Measurements from ENCODE around the gene B3GNT8.
"Not testable (repeated sequence)": the region's sequence is repeated elsewhere in the genome, so short reads cannot be mapped to it uniquely, and the experiment has no call there.

The B3GNT8 gene

DNA sequence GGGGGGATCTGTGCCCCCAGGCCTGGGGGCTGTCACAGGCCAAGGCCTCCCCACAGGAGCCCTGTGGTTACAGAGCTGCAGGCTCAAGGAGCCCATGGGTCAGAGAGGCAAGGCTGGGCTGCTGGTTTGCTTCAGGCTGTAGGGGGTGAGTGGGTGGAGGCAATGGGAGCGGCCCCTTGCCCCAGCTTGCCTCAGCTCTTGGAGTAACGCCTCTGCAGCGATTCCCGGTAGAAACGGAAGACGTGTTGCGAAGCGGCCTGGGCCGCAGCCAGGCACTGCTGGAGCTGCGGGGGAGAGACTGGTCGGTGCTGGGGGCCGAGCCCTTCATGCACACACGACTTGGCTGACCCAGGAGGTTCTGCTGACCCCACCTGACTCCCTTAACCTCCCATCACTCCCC lies 40.7 kb downstream of the B3GNT8 start:
- no peak overlapping the region for H3K27ac ChIP-seq
- TF ChIP-seq, protein P1, sequence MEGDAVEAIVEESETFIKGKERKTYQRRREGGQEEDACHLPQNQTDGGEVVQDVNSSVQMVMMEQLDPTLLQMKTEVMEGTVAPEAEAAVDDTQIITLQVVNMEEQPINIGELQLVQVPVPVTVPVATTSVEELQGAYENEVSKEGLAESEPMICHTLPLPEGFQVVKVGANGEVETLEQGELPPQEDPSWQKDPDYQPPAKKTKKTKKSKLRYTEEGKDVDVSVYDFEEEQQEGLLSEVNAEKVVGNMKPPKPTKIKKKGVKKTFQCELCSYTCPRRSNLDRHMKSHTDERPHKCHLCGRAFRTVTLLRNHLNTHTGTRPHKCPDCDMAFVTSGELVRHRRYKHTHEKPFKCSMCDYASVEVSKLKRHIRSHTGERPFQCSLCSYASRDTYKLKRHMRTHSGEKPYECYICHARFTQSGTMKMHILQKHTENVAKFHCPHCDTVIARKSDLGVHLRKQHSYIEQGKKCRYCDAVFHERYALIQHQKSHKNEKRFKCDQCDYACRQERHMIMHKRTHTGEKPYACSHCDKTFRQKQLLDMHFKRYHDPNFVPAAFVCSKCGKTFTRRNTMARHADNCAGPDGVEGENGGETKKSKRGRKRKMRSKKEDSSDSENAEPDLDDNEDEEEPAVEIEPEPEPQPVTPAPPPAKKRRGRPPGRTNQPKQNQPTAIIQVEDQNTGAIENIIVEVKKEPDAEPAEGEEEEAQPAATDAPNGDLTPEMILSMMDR (conservative IDR thresholded peaks at IDR 0.05) = no peak
- no peak for TF ChIP-seq ZFX (IDR thresholded peaks at IDR 0.05)

DNA sequence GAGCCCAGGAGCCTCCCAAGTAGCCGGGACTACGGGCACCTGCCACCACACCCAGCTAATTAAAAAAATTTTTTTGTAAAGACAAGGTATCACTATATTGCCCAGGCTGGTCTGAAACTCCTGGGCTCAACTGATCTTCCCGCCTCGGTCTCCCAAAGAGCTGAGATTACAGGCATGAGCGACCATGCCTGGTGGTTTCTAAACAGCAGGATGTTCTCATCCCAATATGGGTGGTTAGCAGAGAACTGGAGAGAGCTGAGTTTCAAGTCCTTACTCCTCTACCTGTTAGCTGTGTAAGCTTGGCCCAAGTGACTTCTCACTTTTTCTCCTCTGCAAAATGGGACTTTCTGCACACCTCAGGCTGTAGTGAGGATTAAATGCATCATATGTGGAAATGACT lies 42.8 kb downstream of the B3GNT8 start:
- TF ChIP-seq ZFX (IDR thresholded peaks at IDR 0.05) = no peak
- TF ChIP-seq, protein P1 (conservative IDR thresholded peaks at IDR 0.05) = no peak
- no peak overlapping the region for H3K27ac ChIP-seq

DNA sequence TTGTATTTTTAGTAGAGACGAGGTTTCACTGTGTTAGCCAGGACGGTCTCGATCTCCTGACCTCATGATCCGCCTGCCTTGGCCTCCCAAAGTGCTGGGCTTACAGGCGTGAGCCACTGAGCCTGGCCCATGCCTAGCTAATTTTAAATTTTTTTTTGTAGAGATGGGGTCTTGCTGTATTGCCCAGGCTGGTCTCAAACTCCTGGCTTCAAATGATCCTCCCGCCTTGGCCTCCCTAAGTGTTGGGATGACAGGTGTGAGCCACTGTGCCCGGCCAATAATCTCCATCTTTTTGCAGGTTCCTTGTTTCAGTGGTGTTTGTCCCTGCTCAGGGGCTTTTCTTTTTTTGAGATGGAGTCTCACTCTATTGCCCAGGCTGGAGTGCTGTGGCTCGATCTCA lies 45.6 kb downstream of the B3GNT8 start:
- not testable (repeated sequence) for H3K27ac ChIP-seq

DNA sequence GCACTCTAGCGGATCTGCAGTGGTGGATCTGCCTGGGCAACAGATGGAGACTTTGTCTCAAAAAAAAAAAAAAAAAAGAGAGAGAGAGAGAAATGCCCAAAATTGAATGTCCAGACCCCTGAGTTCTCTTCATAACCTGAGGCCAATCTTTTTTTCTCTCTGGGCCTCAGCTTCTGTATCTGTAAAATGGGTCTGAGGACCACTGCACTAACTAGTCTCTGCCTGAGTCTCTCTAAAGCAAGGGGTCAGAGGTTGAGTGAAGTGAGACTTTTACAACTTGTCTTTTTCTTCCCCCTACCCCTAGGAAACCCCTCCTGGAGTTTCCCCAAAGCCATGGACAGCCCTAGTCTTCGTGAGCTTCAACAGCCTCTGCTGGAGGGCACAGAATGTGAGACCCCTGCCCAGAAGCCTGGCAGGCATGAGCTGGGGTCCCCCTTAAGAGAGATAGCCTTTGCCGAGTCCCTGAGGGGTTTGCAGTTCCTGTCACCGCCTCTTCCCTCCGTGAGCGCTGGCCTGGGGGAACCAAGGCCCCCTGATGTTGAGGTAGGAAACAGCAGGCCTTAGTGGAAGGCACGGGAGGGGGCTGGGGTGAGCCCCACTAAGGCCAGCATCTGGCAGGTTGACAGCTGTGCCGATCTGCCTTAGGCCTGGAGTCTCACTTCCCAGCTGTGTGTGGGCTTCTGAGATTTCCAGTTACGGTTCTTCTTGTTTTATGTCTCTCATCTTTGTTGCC lies 49.0 kb downstream of the B3GNT8 start:
- TF ChIP-seq, protein P1 (conservative IDR thresholded peaks at IDR 0.05) = no peak
- no peak for TF ChIP-seq ZFX (IDR thresholded peaks at IDR 0.05)
- no peak overlapping the region for H3K27ac ChIP-seq

DNA sequence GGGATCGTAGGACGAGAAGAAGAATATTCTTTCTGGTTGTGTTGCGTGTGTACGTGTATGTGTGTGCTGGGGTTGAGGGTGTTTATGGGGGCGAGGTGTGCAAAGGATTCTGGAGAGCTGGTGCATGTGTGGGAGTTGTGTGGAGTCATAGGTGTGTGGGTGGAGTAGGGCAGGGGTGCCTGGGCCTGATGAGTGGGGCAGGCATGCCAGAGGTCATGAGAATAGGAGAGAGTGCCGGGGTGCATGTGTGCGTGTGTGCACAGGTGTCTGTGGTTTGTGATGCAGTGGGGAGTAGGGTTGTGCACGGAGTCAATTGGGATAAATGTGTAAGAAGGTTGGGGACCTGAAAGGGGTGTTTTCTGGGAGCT lies 50.2 kb downstream of the B3GNT8 start:
- TF ChIP-seq, protein P1 (conservative IDR thresholded peaks at IDR 0.05) = no peak
- no peak for TF ChIP-seq ZFX (IDR thresholded peaks at IDR 0.05)
- H3K27ac ChIP-seq = no peak overlapping the region

DNA sequence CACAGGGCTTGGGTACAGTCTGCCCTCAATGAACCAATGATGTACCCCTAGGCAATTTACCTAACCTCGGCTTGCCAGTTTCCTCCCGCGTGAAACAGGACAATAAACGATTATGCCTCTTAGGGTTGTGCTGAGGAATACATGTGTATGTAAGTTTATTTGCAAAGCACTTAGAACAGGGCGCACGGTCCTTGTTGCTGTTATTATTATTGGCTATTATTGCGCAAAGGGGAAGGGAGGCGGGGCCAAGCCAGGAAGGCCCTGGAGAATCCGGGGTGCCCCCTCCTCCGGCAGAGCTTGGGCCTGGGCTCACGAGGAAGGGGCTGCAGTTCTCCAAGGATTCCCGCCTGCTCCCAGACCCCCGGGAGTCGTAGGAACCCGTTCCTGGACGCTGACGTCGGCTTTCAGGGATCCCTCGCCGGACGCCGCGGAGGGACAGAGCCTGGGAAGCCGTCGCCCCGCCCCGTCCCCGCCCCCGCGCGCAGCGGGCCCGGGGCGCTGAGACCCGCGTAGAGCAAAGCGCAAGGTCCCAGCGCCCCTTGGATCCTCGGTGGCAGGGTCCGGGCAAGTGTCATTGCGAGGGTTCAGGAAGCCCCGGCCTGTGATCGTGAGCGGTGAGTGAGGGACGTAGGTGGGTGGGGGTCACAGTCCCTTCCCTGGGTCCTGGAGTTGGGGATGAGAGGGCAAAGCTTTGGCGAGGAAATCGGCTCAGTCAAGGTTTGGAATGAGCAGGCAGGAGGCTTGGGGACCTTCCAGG lies 50.8 kb downstream of the B3GNT8 start, which contains the start of gene TMEM91:
TMEM91 (plus strand) TSS at position 293 of the 757 bp plus-strand sequence. CDS start 1,777 bp downstream, outside the sequence.
- H3K27ac ChIP-seq = no peak within 1 kb of the TSS
- TF ChIP-seq, protein P1 (conservative IDR thresholded peaks at IDR 0.05) = no peak
- no peak for TF ChIP-seq ZFX (IDR thresholded peaks at IDR 0.05)
